Measurements from ENCODE around the gene TMEM59L.
"Not testable (repeated sequence)": the region's sequence is repeated elsewhere in the genome, so short reads cannot be mapped to it uniquely, and the experiment has no call there.

The TMEM59L gene

GRCh38 chr19:18612772-18613588 lies at the start of gene TMEM59L:
Gene TMEM59L (plus strand): TSS chr19:18612870. CDS start chr19:18612959, 89 bp downstream.
- in situ Hi-C loops (cut with MboI; ENCODE audit: low sequenced_read_pairs), result no loop called here

GRCh38 chr19:18566953-18567352 lies 45.7 kb upstream of the TMEM59L start:
- in situ Hi-C loops (cut with MboI; ENCODE audit: low sequenced_read_pairs), result no loop called here

- in situ Hi-C loops (cut with MboI; ENCODE audit: low sequenced_read_pairs), result no loop called here
Measured at GRCh38 chr19:18568367-18568766, 44.3 kb upstream of the TMEM59L start.

GRCh38 chr19:18571564-18572344 lies 40.9 kb upstream of the TMEM59L start, which contains the start of gene UBA52:
Gene UBA52 (plus strand): TSS chr19:18571857. CDS start chr19:18573301, 1,444 bp downstream.
- in situ Hi-C loops (cut with MboI; ENCODE audit: low sequenced_read_pairs), result no loop called here

GRCh38 chr19:18574691-18575291 lies 37.9 kb upstream of the TMEM59L start:
- in situ Hi-C loops (cut with MboI; ENCODE audit: low sequenced_read_pairs), result no loop called here

- in situ Hi-C loops (cut with MboI; ENCODE audit: low sequenced_read_pairs), result no loop called here
Measured at GRCh38 chr19:18576383-18576782, 36.3 kb upstream of the TMEM59L start.

GRCh38 chr19:18577365-18577914 lies 35.2 kb upstream of the TMEM59L start:
- in situ Hi-C loops (cut with MboI; ENCODE audit: low sequenced_read_pairs), result no loop called here

GRCh38 chr19:18580311-18580710 lies 32.4 kb upstream of the TMEM59L start:
- in situ Hi-C loops (cut with MboI; ENCODE audit: low sequenced_read_pairs), result no loop called here

- in situ Hi-C loops (cut with MboI; ENCODE audit: low sequenced_read_pairs), result no loop called here
Measured at GRCh38 chr19:18586306-18586705, 26.4 kb upstream of the TMEM59L start.

GRCh38 chr19:18587561-18587960 lies 25.1 kb upstream of the TMEM59L start:
- in situ Hi-C loops (cut with MboI; ENCODE audit: low sequenced_read_pairs), result no loop called here

- in situ Hi-C loops (cut with MboI; ENCODE audit: low sequenced_read_pairs), result no loop called here
Measured at GRCh38 chr19:18587962-18588610, 24.6 kb upstream of the TMEM59L start.

GRCh38 chr19:18588611-18589379 lies 23.9 kb upstream of the TMEM59L start, which contains the start of gene REX1BD:
Gene REX1BD (plus strand): TSS chr19:18588798. CDS start chr19:18588802, 4 bp downstream.
- in situ Hi-C loops (cut with MboI; ENCODE audit: low sequenced_read_pairs), result no loop called here

GRCh38 chr19:18589380-18590272 lies 23.0 kb upstream of the TMEM59L start:
- in situ Hi-C loops (cut with MboI; ENCODE audit: low sequenced_read_pairs), result no loop called here

GRCh38 chr19:18590273-18591272 lies 22.1 kb upstream of the TMEM59L start:
- in situ Hi-C loops (cut with MboI; ENCODE audit: low sequenced_read_pairs), result no loop called here

- in situ Hi-C loops (cut with MboI; ENCODE audit: low sequenced_read_pairs), result no loop called here
Measured at GRCh38 chr19:18591735-18592385, 20.8 kb upstream of the TMEM59L start.

GRCh38 chr19:18592732-18593131 lies 19.9 kb upstream of the TMEM59L start:
- in situ Hi-C loops (cut with MboI; ENCODE audit: low sequenced_read_pairs), result not testable (repeated sequence)

Data from HL-60/S4 treated with retinoic acid at 250 ng/mL for 4 days and 3 days (cell line).